Memory B cell (primary cell): ENCODE measurements around the gene RHPN2.
"Not testable (repeated sequence)": the region's sequence is repeated elsewhere in the genome, so short reads cannot be mapped to it uniquely, and the experiment has no call there.

Experiments
- ATAC-seq: fragments of 150-1000 bp; cut with Tn5 transposase; 2 replicates; pipeline ENCODE4 v1.10.0; 2021; ENCODE audit warnings: low read depth, mild to moderate bottlenecking, moderate library complexity
- DNase-seq, 2 donors: peaks; one replicate each; pipeline ENCODE4 v3.0.0; 2022; ENCODE audit warnings: low spot score in 2 of 2
- H3K27ac Mint-ChIP-seq: one replicate; pipeline ENCODE4 v1.8.0; 2022; ENCODE audit warnings: mild to moderate bottlenecking, moderate library complexity, mixed read lengths
- H3K27me3 Mint-ChIP-seq: one replicate; pipeline ENCODE4 v1.8.0; 2022; ENCODE audit warnings: mixed read lengths
- H3K36me3 Mint-ChIP-seq: one replicate; pipeline ENCODE4 v1.8.0; 2022; ENCODE audit warnings: mild to moderate bottlenecking, mixed read lengths
- H3K4me1 Mint-ChIP-seq: one replicate; pipeline ENCODE4 v1.8.0; 2022; ENCODE audit warnings: mixed read lengths
- H3K4me3 Mint-ChIP-seq: one replicate; pipeline ENCODE4 v1.8.0; 2022; ENCODE audit warnings: mild to moderate bottlenecking, moderate library complexity, mixed read lengths
- H3K9me3 Mint-ChIP-seq: one replicate; pipeline ENCODE4 v1.8.0; 2022; ENCODE audit warnings: mixed read lengths

Gene RHPN2

DNA sequence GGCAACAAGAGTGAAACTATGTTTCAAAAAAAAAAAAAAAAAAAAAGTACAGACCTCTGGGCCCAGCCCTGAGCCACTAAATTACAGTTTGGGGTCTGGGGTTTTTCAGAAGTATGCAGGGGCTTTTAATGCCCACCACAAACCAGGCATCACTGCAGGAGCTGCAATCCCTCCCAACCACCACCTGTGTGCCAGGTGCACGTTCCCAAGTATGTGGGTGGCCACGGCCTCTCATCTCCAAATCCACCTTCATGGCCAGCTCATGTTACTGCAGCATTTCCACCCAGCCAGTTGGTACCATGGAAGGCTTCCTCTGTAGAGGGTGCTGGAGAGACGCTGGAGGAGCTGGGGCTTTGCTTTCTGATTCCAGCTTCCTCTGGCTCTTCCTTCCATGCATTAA lies 119.4 kb downstream of the RHPN2 start:
- H3K27ac Mint-ChIP-seq, result no peak overlapping the region
- no peaks in the 10 kb centered on the region for H3K4me1 Mint-ChIP-seq
- DNase-seq (no peak), ATAC-seq (no peak)
- H3K27me3 Mint-ChIP-seq, result no peaks in the 10 kb centered on the region
- peaks cover 55% of the 10 kb centered on the region for H3K36me3 Mint-ChIP-seq
- H3K4me3 Mint-ChIP-seq, result no peak overlapping the region
- peaks cover 6% of the 10 kb centered on the region for H3K9me3 Mint-ChIP-seq

- peaks cover 41% of the 10 kb centered on the region for H3K36me3 Mint-ChIP-seq
- H3K4me3 Mint-ChIP-seq, H3K27me3 Mint-ChIP-seq, H3K4me1 Mint-ChIP-seq, H3K9me3 Mint-ChIP-seq, H3K27ac Mint-ChIP-seq, ATAC-seq, DNase-seq: not testable (repeated sequence)
These were observed 123.4 kb downstream of the RHPN2 start for GRCh38 chr19:32941273-32941672.

- H3K4me1 Mint-ChIP-seq, result no peaks in the 10 kb centered on the region
- no peaks in the 10 kb centered on the region for H3K27me3 Mint-ChIP-seq
- H3K4me3 Mint-ChIP-seq, result no peak overlapping the region
- no peak for DNase-seq
- peaks cover 41% of the 10 kb centered on the region for H3K36me3 Mint-ChIP-seq
- no peak for ATAC-seq
- H3K9me3 Mint-ChIP-seq, result no peaks in the 10 kb centered on the region
- no peak overlapping the region for H3K27ac Mint-ChIP-seq
These were observed 128.6 kb downstream of the RHPN2 start for GRCh38 chr19:32936065-32936464.

- Mint-ChIP-seq H3K9me3 (no peaks in the 10 kb centered on the region), H3K27me3 (no peaks in the 10 kb centered on the region), H3K4me1 (no peaks in the 10 kb centered on the region), H3K36me3 (peaks cover 45% of the 10 kb centered on the region), H3K27ac (no peak overlapping the region), H3K4me3 (no peak overlapping the region)
- ATAC-seq, result no peak
- no peak for DNase-seq
These were observed 129.1 kb downstream of the RHPN2 start for GRCh38 chr19:32935629-32936028.

DNA sequence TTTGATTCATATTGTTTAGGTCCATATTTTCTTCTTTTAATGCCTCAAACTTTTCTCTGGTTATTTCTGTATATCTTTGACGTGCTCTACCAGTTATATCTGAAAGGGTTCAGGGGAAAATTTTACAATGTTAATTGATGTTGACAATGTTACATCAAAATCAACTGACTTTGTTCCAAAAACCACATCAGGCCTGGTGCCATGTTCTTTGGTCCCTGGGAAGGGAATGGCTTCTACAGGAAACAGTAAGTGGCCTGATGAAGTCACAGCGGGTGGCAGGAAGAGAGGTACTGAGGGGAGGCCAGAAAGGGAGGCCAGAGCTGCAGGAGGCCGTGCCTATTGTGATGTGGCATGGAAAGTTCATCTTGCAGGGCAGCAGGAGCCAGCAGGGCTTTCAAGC lies 131.1 kb downstream of the RHPN2 start:
- H3K27me3 Mint-ChIP-seq, result no peaks in the 10 kb centered on the region
- peaks cover 5% of the 10 kb centered on the region for H3K9me3 Mint-ChIP-seq
- DNase-seq (no peak), ATAC-seq (no peak)
- H3K27ac Mint-ChIP-seq, result no peak overlapping the region
- no peaks in the 10 kb centered on the region for H3K4me1 Mint-ChIP-seq
- H3K4me3 Mint-ChIP-seq, result no peak overlapping the region
- peaks cover 53% of the 10 kb centered on the region for H3K36me3 Mint-ChIP-seq

DNA sequence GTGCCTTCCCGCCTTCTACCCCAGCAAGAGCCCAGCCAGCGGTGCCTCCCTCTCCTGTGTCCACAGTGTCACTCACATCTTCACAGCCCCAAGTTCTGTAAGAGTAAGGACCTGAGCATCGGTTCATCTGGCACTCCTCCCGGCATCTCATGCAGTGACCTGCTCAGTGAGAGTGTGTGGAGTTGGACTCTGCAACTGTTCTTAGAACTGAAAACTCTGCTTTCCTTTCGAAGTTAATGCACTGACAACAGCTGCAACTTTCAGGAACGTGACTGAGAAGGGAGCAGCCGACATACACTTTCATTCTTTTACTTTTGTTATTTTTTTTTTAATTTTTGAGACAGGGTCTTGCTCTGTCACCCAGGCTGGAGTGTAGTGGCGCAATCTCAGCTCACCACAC lies 134.1 kb downstream of the RHPN2 start:
- Mint-ChIP-seq H3K4me1 (no peaks in the 10 kb centered on the region), H3K36me3 (peaks cover 56% of the 10 kb centered on the region), H3K9me3 (peaks cover 11% of the 10 kb centered on the region), H3K27ac (no peak overlapping the region), H3K4me3 (no peak overlapping the region), H3K27me3 (no peaks in the 10 kb centered on the region)
- ATAC-seq (no peak), DNase-seq (no peak)

GRCh38 chr19:32928806-32929205 lies 135.9 kb downstream of the RHPN2 start:
- no peak for ATAC-seq
- H3K36me3 Mint-ChIP-seq, result peaks cover 46% of the 10 kb centered on the region

More at GRCh38 chr19:32928806-32929205, 135.9 kb downstream of the RHPN2 start:
- no peak for DNase-seq
- Mint-ChIP-seq H3K27ac (no peak overlapping the region), H3K9me3 (peaks cover 11% of the 10 kb centered on the region), H3K4me3 (no peak overlapping the region), H3K4me1 (no peaks in the 10 kb centered on the region), H3K27me3 (no peaks in the 10 kb centered on the region)
